ENCODE measurements around the gene TMEM60. TPM values are rescaled to one million over a fixed set of nuclear protein-coding genes. Genes with fewer than 3 reads are reported as not detected.
"Not testable (repeated sequence)": the region's sequence is repeated elsewhere in the genome, so short reads cannot be mapped to it uniquely, and the experiment has no call there.

Gene TMEM60
- polyA plus RNA-seq, 1 donor from 2014 or later: 29.3 TPM

DNA sequence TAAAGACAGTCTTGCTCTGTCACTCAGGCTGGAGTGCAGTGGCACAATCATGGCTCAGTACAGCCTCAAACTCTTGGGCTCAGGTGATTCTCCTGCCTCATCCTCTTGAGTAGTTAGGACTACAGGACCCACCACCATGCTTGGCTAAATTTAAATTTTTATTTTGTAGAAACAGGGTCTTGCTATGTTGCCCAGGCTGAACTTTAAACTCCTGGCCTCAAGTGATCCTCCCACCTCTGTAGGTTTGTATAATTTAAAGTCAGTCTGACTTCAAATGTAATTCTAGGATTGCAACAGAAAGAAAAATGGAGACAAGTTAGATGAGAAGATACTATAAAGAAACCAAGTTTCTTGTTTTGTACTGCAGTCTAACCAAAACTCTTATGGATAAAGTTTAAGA lies 11.5 kb downstream of the TMEM60 start:
- Histone ChIP-seq H3K9ac (ENCODE audit: low read length) (no peak overlapping the region), H3F3A (ENCODE audit: insufficient read depth, low read length, poor library complexity, severe bottlenecking) (no peaks in the 10 kb centered on the region), H3K79me2 (replicated peaks; ENCODE audit: insufficient read depth, low read length) (no peaks in the 10 kb centered on the region), H3K27ac (ENCODE audit: low read length) (no peak overlapping the region), H3K36me3 (ENCODE audit: insufficient read depth, low read length) (no peaks in the 10 kb centered on the region), H2AFZ (ENCODE audit: low read depth, low read length) (no peak overlapping the region), H3K27me3 (ENCODE audit: insufficient read depth, low read depth, low read length) (no peaks in the 10 kb centered on the region), H3K4me2 (ENCODE audit: low read length) (no peak overlapping the region), H4K20me1 (ENCODE audit: insufficient read depth) (no peaks in the 10 kb centered on the region), H3K4me3 (ENCODE audit: low read length) (no peak overlapping the region), H3K9me2 (ENCODE audit: insufficient read depth, low read length) (no peaks in the 10 kb centered on the region), H3K9me3 (ENCODE audit: low read length) (no peaks in the 10 kb centered on the region)
- TF ChIP-seq EP300 (conservative IDR thresholded peaks at IDR 0.05; ENCODE audit: poor library complexity, severe bottlenecking): no peak
- TF ChIP-seq SMC3 (conservative IDR thresholded peaks at IDR 0.05; ENCODE audit: poor library complexity): no peak
- TF ChIP-seq TAF1 (IDR thresholded peaks at IDR 0.05; ENCODE audit: low read depth): no peak
- TF ChIP-seq MXI1 (conservative IDR thresholded peaks at IDR 0.05; ENCODE audit: poor library complexity, severe bottlenecking): no peak
- TF ChIP-seq POLR2AphosphoS5 (IDR thresholded peaks at IDR 0.05): no peak
- no peak for TF ChIP-seq EZH2 (IDR thresholded peaks at IDR 0.05; ENCODE audit: borderline replicate concordance, insufficient read depth, low read length, poor library complexity, severe bottlenecking)

- Histone ChIP-seq H3K9ac (ENCODE audit: low read length) (no peak overlapping the region), H2AFZ (ENCODE audit: low read depth, low read length) (no peak overlapping the region), H3K9me3 (ENCODE audit: low read length) (no peaks in the 10 kb centered on the region), H3K27ac (ENCODE audit: low read length) (no peak overlapping the region), H3K36me3 (ENCODE audit: insufficient read depth, low read length) (no peaks in the 10 kb centered on the region), H4K20me1 (ENCODE audit: insufficient read depth) (no peaks in the 10 kb centered on the region), H3K79me2 (replicated peaks; ENCODE audit: insufficient read depth, low read length) (no peaks in the 10 kb centered on the region), H3K4me2 (ENCODE audit: low read length) (no peak overlapping the region), H3K4me3 (ENCODE audit: low read length) (no peak overlapping the region), H3K9me2 (ENCODE audit: insufficient read depth, low read length) (no peaks in the 10 kb centered on the region), H3K27me3 (ENCODE audit: insufficient read depth, low read depth, low read length) (no peaks in the 10 kb centered on the region), H3F3A (ENCODE audit: insufficient read depth, low read length, poor library complexity, severe bottlenecking) (no peaks in the 10 kb centered on the region)
- TF ChIP-seq EZH2 (IDR thresholded peaks at IDR 0.05; ENCODE audit: borderline replicate concordance, insufficient read depth, low read length, poor library complexity, severe bottlenecking) (no peak), TAF1 (IDR thresholded peaks at IDR 0.05; ENCODE audit: low read depth) (no peak)
Measured at GRCh38 chr7:77786018-77786417, 12.2 kb downstream of the TMEM60 start.

GRCh38 chr7:77784426-77784825 lies 13.8 kb downstream of the TMEM60 start:
- not testable (repeated sequence) for H3F3A ChIP-seq (ENCODE audit: insufficient read depth, low read length, poor library complexity, severe bottlenecking); H3K9ac ChIP-seq (ENCODE audit: low read length); H3K79me2 ChIP-seq (replicated peaks; ENCODE audit: insufficient read depth, low read length); H3K27ac ChIP-seq (ENCODE audit: low read length); H3K27me3 ChIP-seq (ENCODE audit: insufficient read depth, low read depth, low read length); H3K9me2 ChIP-seq (ENCODE audit: insufficient read depth, low read length); H3K4me3 ChIP-seq (ENCODE audit: low read length); H3K4me2 ChIP-seq (ENCODE audit: low read length); H2AFZ ChIP-seq (ENCODE audit: low read depth, low read length); H3K9me3 ChIP-seq (ENCODE audit: low read length); H4K20me1 ChIP-seq (ENCODE audit: insufficient read depth); H3K36me3 ChIP-seq (ENCODE audit: insufficient read depth, low read length)

DNA sequence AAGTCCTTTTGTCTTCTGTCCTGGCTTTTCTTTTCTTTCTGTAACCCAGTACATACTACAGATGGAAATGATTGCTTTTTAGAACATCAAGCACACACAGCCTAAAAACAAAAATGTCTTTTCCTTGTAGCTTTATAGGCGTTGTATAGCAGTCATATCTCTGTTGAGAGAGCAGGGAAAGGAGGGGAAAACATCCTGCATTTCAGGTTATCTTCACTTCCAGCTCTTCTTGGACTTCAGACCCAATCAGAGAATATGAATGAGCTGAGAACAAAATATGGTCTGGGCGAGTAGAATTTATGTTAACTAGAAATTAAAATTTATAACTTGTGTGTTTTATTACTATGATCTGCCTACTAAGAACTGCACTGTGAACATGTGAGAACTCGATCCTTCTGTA lies 14.7 kb downstream of the TMEM60 start:
- Histone ChIP-seq H2AFZ (ENCODE audit: low read depth, low read length) (no peak overlapping the region), H3K9me2 (ENCODE audit: insufficient read depth, low read length) (no peaks in the 10 kb centered on the region), H3K4me2 (ENCODE audit: low read length) (no peak overlapping the region), H3K9ac (ENCODE audit: low read length) (no peak overlapping the region), H3K27ac (ENCODE audit: low read length) (no peak overlapping the region), H3K36me3 (ENCODE audit: insufficient read depth, low read length) (no peaks in the 10 kb centered on the region), H4K20me1 (ENCODE audit: insufficient read depth) (no peaks in the 10 kb centered on the region), H3K9me3 (ENCODE audit: low read length) (no peaks in the 10 kb centered on the region), H3F3A (ENCODE audit: insufficient read depth, low read length, poor library complexity, severe bottlenecking) (no peaks in the 10 kb centered on the region), H3K79me2 (replicated peaks; ENCODE audit: insufficient read depth, low read length) (no peaks in the 10 kb centered on the region), H3K4me3 (ENCODE audit: low read length) (no peak overlapping the region), H3K27me3 (ENCODE audit: insufficient read depth, low read depth, low read length) (no peaks in the 10 kb centered on the region)
- TF ChIP-seq MXI1 (conservative IDR thresholded peaks at IDR 0.05; ENCODE audit: poor library complexity, severe bottlenecking) (no peak), EZH2 (IDR thresholded peaks at IDR 0.05; ENCODE audit: borderline replicate concordance, insufficient read depth, low read length, poor library complexity, severe bottlenecking) (no peak), SMC3 (conservative IDR thresholded peaks at IDR 0.05; ENCODE audit: poor library complexity) (no peak)
